HepG2 (cell line): ENCODE data around the gene OGFR. TPM values are rescaled to one million over a fixed set of nuclear protein-coding genes. Genes with fewer than 3 reads are reported as not detected.
A peak's percentile ranks its signal among the peaks of the same experiment; 100 is the strongest.

Source experiments
- ATF2 ChIP-seq: sonication (generic); formaldehyde crosslinking; IDR thresholded peaks from 2 replicates; pipeline ENCODE4 v1.4.0; 2020; ENCODE audit warnings: missing genetic modification reagents
- KIAA2018 ChIP-seq: sonication (generic); formaldehyde crosslinking; IDR thresholded peaks from 2 replicates; pipeline ENCODE4 v1.5.0; 2020; ENCODE audit warnings: mild to moderate bottlenecking, missing genetic modification reagents, borderline replicate concordance
- KLF6 ChIP-seq: IDR thresholded peaks from 2 replicates; pipeline ENCODE4 v1.8.0; 2016; ENCODE audit warnings: missing biosample characterization, missing genetic modification reagents
- MTA1 ChIP-seq: sonication (generic); formaldehyde crosslinking; IDR thresholded peaks from 2 replicates; pipeline ENCODE4 v1.4.0; 2020; ENCODE audit warnings: missing genetic modification reagents, mild to moderate bottlenecking, borderline replicate concordance
- NFRKB ChIP-seq: fragments of 450-650 bp; IDR thresholded peaks from 2 replicates; pipeline ENCODE4 v1.6.1; 2017
- RXRA ChIP-seq: sonication (generic); formaldehyde crosslinking; IDR thresholded peaks from 2 replicates; pipeline ENCODE4 v1.5.1; 2020; ENCODE audit warnings: missing genetic modification reagents
- SETDB1 ChIP-seq: sonication (generic); formaldehyde crosslinking; IDR thresholded peaks from 2 replicates; pipeline ENCODE4 v1.5.1; 2020; ENCODE audit warnings: missing genetic modification reagents, mild to moderate bottlenecking, borderline replicate concordance
- SIN3B ChIP-seq: fragments of 150-350 bp; IDR thresholded peaks from 2 replicates; pipeline ENCODE4 v1.6.1; 2014; ENCODE audit warnings: low read length
- SIX4 ChIP-seq: sonication (generic); formaldehyde crosslinking; IDR thresholded peaks from 2 replicates; pipeline ENCODE4 v1.4.0; 2020; ENCODE audit warnings: missing genetic modification reagents
- SMYD3 ChIP-seq: sonication (generic); formaldehyde crosslinking; IDR thresholded peaks from 2 replicates; pipeline ENCODE4 v1.8.1; 2023; ENCODE audit warnings: mild to moderate bottlenecking, missing genetic modification reagents
- UBTF ChIP-seq: sonication (generic); formaldehyde crosslinking; IDR thresholded peaks from 2 replicates; pipeline ENCODE4 v1.4.0; 2020; ENCODE audit warnings: mild to moderate bottlenecking, missing genetic modification reagents
- ZMYM4 ChIP-seq: sonication (generic); formaldehyde crosslinking; IDR thresholded peaks from 2 replicates; pipeline ENCODE4 v1.8.1; 2023; ENCODE audit warnings: mild to moderate bottlenecking, missing genetic modification reagents
- ZNF30 ChIP-seq: sonication (generic); formaldehyde crosslinking; IDR thresholded peaks from 2 replicates; pipeline ENCODE4 v1.5.0; 2020; ENCODE audit warnings: mild to moderate bottlenecking, missing genetic modification reagents
- ZNF350 ChIP-seq: sonication (generic); formaldehyde crosslinking; IDR thresholded peaks from 2 replicates; pipeline ENCODE4 v1.4.0; 2020; ENCODE audit warnings: mild to moderate bottlenecking, low read depth, missing genetic modification reagents, borderline replicate concordance
- ZNF772 ChIP-seq: sonication (generic); formaldehyde crosslinking; IDR thresholded peaks from 2 replicates; pipeline ENCODE4 v1.5.0; 2020; ENCODE audit warnings: mild to moderate bottlenecking, missing genetic modification reagents
- polyA plus RNA-seq, 8 experiments: library from polyadenylated mRNA; depleted of rRNA in 3 of 8; stranded (reverse) in 7 of 8; unstranded in 1 of 8; fragments of >200 nt; fragmentation: Illumina TruSeq in 4 of 8; extraction: Trizol in 4 of 8; gene quantifications; 2 replicates each; pipeline versions ENCODE4 v1.2.1 to v1.2.3, GENCODE V29; 2011 to 2016; ENCODE audit warnings: low read depth in 4 of 8, missing spikeins in 1 of 8, mixed read lengths in 1 of 8; ENCODE audit not compliant: insufficient read depth in 1 of 8
- total RNA-seq, 5 experiments: library from RNA; depleted of rRNA; stranded (reverse); fragments of >200 nt; fragmentation: Illumina TruSeq; extraction: Trizol; gene quantifications; 2 replicates each; pipeline ENCODE4 v1.2.3, GENCODE V29; 2016; ENCODE audit warnings: low read depth in 1 of 5

The OGFR gene
- total and polyA plus RNA-seq, 2 of the 13 experiments (the other 11 are each of a cell fraction or from before 2014, with no cell fraction given), result 47.7 to 81.8 TPM

GRCh38 chr20:62818592-62819493, 14.2 kb downstream of the OGFR start (continued):
- TF ChIP-seq ZMYM4 (CRISPR knock-in tag) (no peak), SMYD3 (CRISPR knock-in tag) (0 out of 2 replicates have a peak, but pooled peaks have one; percentile 9), KLF6 (0 out of 2 replicates have a peak, but pooled peaks have one; percentile 18), SIN3B (no peak), ZNF30 (CRISPR knock-in tag) (no peak), KIAA2018 (CRISPR knock-in tag) (no peak), NFRKB (no peak), SIX4 (CRISPR knock-in tag) (peak; percentile 10; the same call in 1 of the 2 replicates), ZNF772 (CRISPR knock-in tag) (peak; percentile 47; the same call in 1 of the 2 replicates), SETDB1 (CRISPR knock-in tag) (no peak), UBTF (CRISPR knock-in tag) (peak; percentile 96), ZNF350 (CRISPR knock-in tag) (peak; percentile 40; the same call in 1 of the 2 replicates), MTA1 (CRISPR knock-in tag) (0 out of 2 replicates have a peak, but pooled peaks have one; percentile 41), RXRA (CRISPR knock-in tag) (peak; percentile 89), ATF2 (CRISPR knock-in tag) (peak; percentile 46)
